ENCODE measurements around the gene UAP1L1.
"Not testable (repeated sequence)": the region's sequence is repeated elsewhere in the genome, so short reads cannot be mapped to it uniquely, and the experiment has no call there.

The UAP1L1 gene

GRCh38 chr9:137123468-137123837 is 46.1 kb downstream of the UAP1L1 start:
- H2AFZ ChIP-seq (ENCODE audit: low read length): no peak overlapping the region
- TF ChIP-seq EZH2phosphoT487 (IDR thresholded peaks at IDR 0.05; ENCODE audit: low read length): no peak
- no peak for TF ChIP-seq CTCF (IDR thresholded peaks at IDR 0.05; ENCODE audit: low read length)
- TF ChIP-seq EZH2 (optimal IDR thresholded peaks at IDR 0.05; ENCODE audit: low read depth, low read length): no peak
- no peak overlapping the region for H3K9ac ChIP-seq (ENCODE audit: low read length)
- peaks cover 22% of the 10 kb centered on the region for H3K4me1 ChIP-seq (ENCODE audit: low read length)
- no peaks in the 10 kb centered on the region for H3K9me2 ChIP-seq (replicated peaks; ENCODE audit: insufficient read depth, low read length)
- H3K79me2 ChIP-seq (ENCODE audit: low read length): no peaks in the 10 kb centered on the region
- peaks cover 11% of the 10 kb centered on the region for H3K27me3 ChIP-seq (replicated peaks; ENCODE audit: insufficient read depth, low read length)
- H3K4me2 ChIP-seq (ENCODE audit: low read depth, low read length): no peak overlapping the region; the same call in 1 of the 2 replicates
- peak; percentile 6 for DNase-seq
- no peak overlapping the region for H3K4me3 ChIP-seq (ENCODE audit: low read length)
- H4K20me1 ChIP-seq (ENCODE audit: insufficient read depth, low read length): no peaks in the 10 kb centered on the region
- H3F3A ChIP-seq (ENCODE audit: insufficient read depth, low read length): peaks cover 12% of the 10 kb centered on the region
- H3K9me3 ChIP-seq (replicated peaks; ENCODE audit: insufficient read depth, low read length): no peaks in the 10 kb centered on the region
- no peaks in the 10 kb centered on the region for H3K36me3 ChIP-seq (replicated peaks; ENCODE audit: insufficient read depth, low read length)
- no peak overlapping the region for H3K27ac ChIP-seq (ENCODE audit: low read length)

- H3F3A ChIP-seq (ENCODE audit: insufficient read depth, low read length): peaks cover 17% of the 10 kb centered on the region
These were observed 46.7 kb downstream of the UAP1L1 start for GRCh38 chr9:137123952-137124462.

GRCh38 chr9:137126786-137127185 is 49.5 kb downstream of the UAP1L1 start:
- Histone ChIP-seq H3K9me2 (replicated peaks; ENCODE audit: insufficient read depth, low read length) (no peaks in the 10 kb centered on the region), H4K20me1 (ENCODE audit: insufficient read depth, low read length) (no peaks in the 10 kb centered on the region), H3F3A (ENCODE audit: insufficient read depth, low read length) (peaks cover 18% of the 10 kb centered on the region), H3K9me3 (replicated peaks; ENCODE audit: insufficient read depth, low read length) (no peaks in the 10 kb centered on the region), H3K4me2 (ENCODE audit: low read depth, low read length) (peak overlapping the region; percentile 83), H3K9ac (ENCODE audit: low read length) (no peak overlapping the region), H3K27me3 (replicated peaks; ENCODE audit: insufficient read depth, low read length) (peaks cover 28% of the 10 kb centered on the region), H3K4me1 (ENCODE audit: low read length) (peaks cover 18% of the 10 kb centered on the region), H3K36me3 (replicated peaks; ENCODE audit: insufficient read depth, low read length) (no peaks in the 10 kb centered on the region), H3K4me3 (ENCODE audit: low read length) (no peak overlapping the region; the same call in 1 of the 2 replicates), H3K79me2 (ENCODE audit: low read length) (no peaks in the 10 kb centered on the region), H3K27ac (ENCODE audit: low read length) (no peak overlapping the region), H2AFZ (ENCODE audit: low read length) (no peak overlapping the region)
- TF ChIP-seq CTCF (IDR thresholded peaks at IDR 0.05; ENCODE audit: low read length) (no peak), EZH2phosphoT487 (IDR thresholded peaks at IDR 0.05; ENCODE audit: low read length) (no peak), EZH2 (optimal IDR thresholded peaks at IDR 0.05; ENCODE audit: low read depth, low read length) (no peak)
- DNase-seq: no peak

More at GRCh38 chr9:137123952-137124462, 46.7 kb downstream of the UAP1L1 start:
- H3K27me3 ChIP-seq (replicated peaks; ENCODE audit: insufficient read depth, low read length): peaks cover 16% of the 10 kb centered on the region
- H3K9ac ChIP-seq (ENCODE audit: low read length); H2AFZ ChIP-seq (ENCODE audit: low read length); H3K36me3 ChIP-seq (replicated peaks; ENCODE audit: insufficient read depth, low read length); H3K79me2 ChIP-seq (ENCODE audit: low read length); H3K9me2 ChIP-seq (replicated peaks; ENCODE audit: insufficient read depth, low read length); H3K4me3 ChIP-seq (ENCODE audit: low read length); H4K20me1 ChIP-seq (ENCODE audit: insufficient read depth, low read length); H3K4me2 ChIP-seq (ENCODE audit: low read depth, low read length); H3K27ac ChIP-seq (ENCODE audit: low read length); DNase-seq; H3K9me3 ChIP-seq (replicated peaks; ENCODE audit: insufficient read depth, low read length): not testable (repeated sequence)
- peaks cover 22% of the 10 kb centered on the region for H3K4me1 ChIP-seq (ENCODE audit: low read length)

- peak; percentile 42 for DNase-seq
- peaks cover 13% of the 10 kb centered on the region for H3K4me1 ChIP-seq (ENCODE audit: low read length)
- peak overlapping the region; percentile 75 for H3K4me3 ChIP-seq (ENCODE audit: low read length)
- peaks cover 12% of the 10 kb centered on the region for H3F3A ChIP-seq (ENCODE audit: insufficient read depth, low read length)
- TF ChIP-seq EZH2 (optimal IDR thresholded peaks at IDR 0.05; ENCODE audit: low read depth, low read length): no peak
- no peak for TF ChIP-seq EZH2phosphoT487 (IDR thresholded peaks at IDR 0.05; ENCODE audit: low read length)
- no peak for TF ChIP-seq CTCF (IDR thresholded peaks at IDR 0.05; ENCODE audit: low read length)
- H3K36me3 ChIP-seq (replicated peaks; ENCODE audit: insufficient read depth, low read length): no peaks in the 10 kb centered on the region
- peaks cover 33% of the 10 kb centered on the region for H3K27me3 ChIP-seq (replicated peaks; ENCODE audit: insufficient read depth, low read length)
- H3K27ac ChIP-seq (ENCODE audit: low read length): no peak overlapping the region
- H3K9me2 ChIP-seq (replicated peaks; ENCODE audit: insufficient read depth, low read length): no peaks in the 10 kb centered on the region
- no peaks in the 10 kb centered on the region for H3K9me3 ChIP-seq (replicated peaks; ENCODE audit: insufficient read depth, low read length)
- H3K9ac ChIP-seq (ENCODE audit: low read length): peak overlapping the region; percentile 30; the same call in 1 of the 2 replicates
- no peaks in the 10 kb centered on the region for H3K79me2 ChIP-seq (ENCODE audit: low read length)
- no peaks in the 10 kb centered on the region for H4K20me1 ChIP-seq (ENCODE audit: insufficient read depth, low read length)
- H2AFZ ChIP-seq (ENCODE audit: low read length): peak overlapping the region; percentile 64
- peak overlapping the region; percentile 83 for H3K4me2 ChIP-seq (ENCODE audit: low read depth, low read length)
These were observed 50.2 kb downstream of the UAP1L1 start for GRCh38 chr9:137127301-137128157.
